SHP77 treated with DMSO at 0.1 percent for 48 hours (cell line): ENCODE results near the gene IL17C.
A peak's percentile ranks its signal among the peaks of the same experiment; 100 is the strongest.
"Not testable (repeated sequence)": the region's sequence is repeated elsewhere in the genome, so short reads cannot be mapped to it uniquely, and the experiment has no call there.

Experiments used
- DNase-seq: peaks from one replicate; lab custom pipeline; 2025; lab: John Stamatoyannopoulos, UW

The IL17C gene

GRCh38 chr16:88661468-88661867 lies 23.1 kb downstream of the IL17C start:
- DNase-seq, result no peak

- DNase-seq, result no peak
Measured at GRCh38 chr16:88662222-88662842, 24.0 kb downstream of the IL17C start.

- peak; percentile 95 for DNase-seq
Measured at GRCh38 chr16:88662843-88663606, 24.7 kb downstream of the IL17C start, which contains the start of gene MVD. Gene MVD, minus strand, starts transcription at chr16:88663091. Its CDS starts 11 bp downstream, at chr16:88663080.

- DNase-seq, result no peak
Measured at GRCh38 chr16:88665148-88665547, 26.8 kb downstream of the IL17C start.

GRCh38 chr16:88665570-88665969 lies 27.2 kb downstream of the IL17C start:
- DNase-seq, result no peak

GRCh38 chr16:88667461-88667860 lies 29.1 kb downstream of the IL17C start:
- DNase-seq, result no peak

- not testable (repeated sequence) for DNase-seq
Measured at GRCh38 chr16:88669493-88669892, 31.1 kb downstream of the IL17C start.

GRCh38 chr16:88669980-88670379 lies 31.6 kb downstream of the IL17C start:
- DNase-seq, result no peak

GRCh38 chr16:88671806-88672205 lies 33.4 kb downstream of the IL17C start:
- no peak for DNase-seq

GRCh38 chr16:88672776-88673175 lies 34.4 kb downstream of the IL17C start:
- peak; percentile 32 for DNase-seq

GRCh38 chr16:88673716-88674379 lies 35.5 kb downstream of the IL17C start:
- DNase-seq, result no peak

- DNase-seq, result no peak
Measured at GRCh38 chr16:88676502-88677242, 38.3 kb downstream of the IL17C start.

- no peak for DNase-seq
Measured at GRCh38 chr16:88677721-88678120, 39.3 kb downstream of the IL17C start.

GRCh38 chr16:88678224-88678979 lies 40.0 kb downstream of the IL17C start:
- no peak for DNase-seq

- DNase-seq, result no peak
Measured at GRCh38 chr16:88680554-88681083, 42.2 kb downstream of the IL17C start.

GRCh38 chr16:88681084-88681680 lies 42.8 kb downstream of the IL17C start:
- DNase-seq, result no peak

- DNase-seq, result no peak
Measured at GRCh38 chr16:88681709-88682451, 43.5 kb downstream of the IL17C start.

GRCh38 chr16:88684569-88685155 lies 46.3 kb downstream of the IL17C start:
- no peak for DNase-seq

- no peak for DNase-seq
Measured at GRCh38 chr16:88685156-88686061, 47.0 kb downstream of the IL17C start.
